Gastroesophageal sphincter (tissue), 3 donors: ENCODE results near the gene SLC37A1.

Experiments
- POLR2A ChIP-seq, 2 donors: fragments of 450-650 bp; IDR thresholded peaks; one replicate each; pipeline ENCODE4 v1.6.1; 2017; ENCODE audit warnings: antibody characterized with exemption in 2 of 2, mild to moderate bottlenecking in 2 of 2, moderate library complexity in 1 of 2
- POLR2AphosphoS5 ChIP-seq: sonication (generic); formaldehyde crosslinking; IDR thresholded peaks from one replicate; pipeline ENCODE4 v1.6.1; 2017; ENCODE audit warnings: antibody characterized with exemption
- TF ChIP-seq, protein P1 (sequence below), 4 experiments: fragments of 200-600 bp in 2 of 4; fragments of 450-650 bp in 2 of 4; sonication (generic) in 1 of 4; IDR thresholded peaks; one replicate each; pipeline ENCODE4 v1.5.1; 2017 to 2019; ENCODE audit warnings: antibody characterized with exemption in 4 of 4, mild to moderate bottlenecking in 2 of 4, moderate library complexity in 2 of 4

DNA sequence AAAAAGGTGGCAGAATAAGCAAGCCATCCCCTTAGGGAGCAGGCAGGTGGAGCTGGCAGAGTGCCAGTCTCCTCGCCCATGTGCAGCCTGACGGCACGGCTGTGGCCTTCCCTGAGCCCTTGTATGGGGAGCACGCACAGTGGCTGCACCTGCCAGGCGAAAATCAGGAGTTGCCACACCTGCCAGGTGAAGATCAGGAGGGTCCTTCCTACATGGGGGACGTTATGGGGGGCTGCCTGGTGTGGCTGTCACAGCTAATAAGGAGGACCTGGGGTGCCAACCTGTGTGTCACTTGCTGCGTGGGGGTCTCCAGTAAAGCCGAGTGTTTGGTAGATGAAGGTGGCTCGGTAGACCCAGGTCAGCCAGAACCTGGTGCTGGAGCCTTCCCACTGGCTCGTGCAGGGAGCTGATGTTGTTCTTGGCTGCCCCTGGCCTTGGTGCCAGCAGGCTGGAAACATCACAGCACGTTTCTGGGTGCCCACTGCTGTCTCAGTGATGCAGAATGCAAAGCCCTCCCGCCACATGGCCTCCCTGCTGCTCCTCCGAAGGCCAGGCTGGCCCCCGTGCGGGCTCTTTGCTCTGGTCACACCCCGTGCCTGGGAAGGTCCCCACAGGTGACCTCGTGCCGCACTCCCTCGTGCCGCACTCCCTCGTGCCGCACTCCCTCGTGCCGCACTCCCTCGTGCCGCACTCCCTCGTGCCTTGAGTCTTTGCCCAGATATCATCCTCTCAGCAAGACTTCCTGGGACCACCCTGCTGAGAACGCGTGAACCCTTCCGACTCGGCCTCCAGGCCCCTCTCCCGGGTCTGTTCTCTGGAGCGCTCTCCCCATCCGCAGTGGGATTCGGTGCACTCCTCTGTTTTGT is 55.4 kb downstream of the SLC37A1 start:
- TF ChIP-seq, protein P1, sequence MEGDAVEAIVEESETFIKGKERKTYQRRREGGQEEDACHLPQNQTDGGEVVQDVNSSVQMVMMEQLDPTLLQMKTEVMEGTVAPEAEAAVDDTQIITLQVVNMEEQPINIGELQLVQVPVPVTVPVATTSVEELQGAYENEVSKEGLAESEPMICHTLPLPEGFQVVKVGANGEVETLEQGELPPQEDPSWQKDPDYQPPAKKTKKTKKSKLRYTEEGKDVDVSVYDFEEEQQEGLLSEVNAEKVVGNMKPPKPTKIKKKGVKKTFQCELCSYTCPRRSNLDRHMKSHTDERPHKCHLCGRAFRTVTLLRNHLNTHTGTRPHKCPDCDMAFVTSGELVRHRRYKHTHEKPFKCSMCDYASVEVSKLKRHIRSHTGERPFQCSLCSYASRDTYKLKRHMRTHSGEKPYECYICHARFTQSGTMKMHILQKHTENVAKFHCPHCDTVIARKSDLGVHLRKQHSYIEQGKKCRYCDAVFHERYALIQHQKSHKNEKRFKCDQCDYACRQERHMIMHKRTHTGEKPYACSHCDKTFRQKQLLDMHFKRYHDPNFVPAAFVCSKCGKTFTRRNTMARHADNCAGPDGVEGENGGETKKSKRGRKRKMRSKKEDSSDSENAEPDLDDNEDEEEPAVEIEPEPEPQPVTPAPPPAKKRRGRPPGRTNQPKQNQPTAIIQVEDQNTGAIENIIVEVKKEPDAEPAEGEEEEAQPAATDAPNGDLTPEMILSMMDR (IDR thresholded peaks at IDR 0.05) = no peak
- TF ChIP-seq POLR2A (IDR thresholded peaks at IDR 0.05) (no peak), POLR2AphosphoS5 (no peak)
